Panc1 (cell line): ENCODE measurements around the gene SDK1. TPM values are rescaled to one million over a fixed set of nuclear protein-coding genes. Genes with fewer than 3 reads are reported as not detected.

Source experiments
- ATAC-seq: fragments of 200-7000 bp; cut with Tn5 transposase; 2 replicates; pipeline ENCODE4 v1.9.1; 2020; ENCODE audit warnings: mild to moderate bottlenecking, moderate library complexity
- BruUV-seq: library from RNA; stranded (reverse); fragments of 400-500 nt; replicated peaks from 2 replicates; lab custom pipeline; 2021; lab: Mats Ljungman, UMichigan
- CTCF ChIA-PET: fragments of 300-600 bp; sonication (Branson Sonifier 250); formaldehyde crosslinking; loops from one replicate; lab custom pipeline; 2022; ENCODE audit warnings: antibody characterized with exemption; lab: Charles Lee
- POLR2A ChIA-PET: fragments of 300-600 bp; sonication (Branson Sonifier 250); formaldehyde crosslinking; loops from one replicate; lab custom pipeline; 2022; ENCODE audit warnings: antibody characterized with exemption; lab: Charles Lee
- DNase-seq: peaks from one replicate; pipeline ENCODE4 v3.0.0-alpha.2; 2010; ENCODE audit warnings: low read depth, low spot score
- H3K27ac ChIP-seq: 2 replicates; pipeline ENCODE4 v1.5.1; 2011; ENCODE audit warnings: mild to moderate bottlenecking, low read length, inconsistent platforms
- H3K27me3 ChIP-seq: fragments of 200-500 bp; sonication (Bioruptor generic); 2 replicates; pipeline ENCODE4 v1.6.0; 2014; ENCODE audit warnings: low read length, inconsistent platforms; ENCODE audit not compliant: control insufficient read depth, insufficient read depth
- H3K36me3 ChIP-seq: fragments of 200-500 bp; sonication (Bioruptor generic); 2 replicates; pipeline ENCODE4 v1.5.1; 2014; ENCODE audit warnings: inconsistent platforms, mild to moderate bottlenecking, low read length, moderate library complexity; ENCODE audit not compliant: control insufficient read depth, insufficient read depth
- H3K4me1 ChIP-seq: 2 replicates; pipeline ENCODE4 v1.5.1; 2011; ENCODE audit warnings: inconsistent platforms, mild to moderate bottlenecking, low read length, moderate library complexity; ENCODE audit not compliant: control insufficient read depth, insufficient read depth
- H3K4me3 ChIP-seq, 2 experiments: 2 replicates each; pipeline ENCODE4 v1.5.1; 2011 to 2012; ENCODE audit warnings: low read depth in 2 of 2, low read length in 2 of 2, mild to moderate bottlenecking in 2 of 2, inconsistent platforms in 1 of 2, moderate library complexity in 1 of 2
- H3K9me3 ChIP-seq: fragments of 200-500 bp; sonication (Bioruptor generic); 2 replicates; pipeline ENCODE4 v1.5.1; 2014; ENCODE audit warnings: low read depth, mild to moderate bottlenecking, inconsistent platforms, low read length, moderate library complexity; ENCODE audit not compliant: control insufficient read depth, insufficient read depth
- POLR2AphosphoS5 ChIP-seq: IDR thresholded peaks from 2 replicates; pipeline ENCODE4 v1.6.1; 2012; ENCODE audit warnings: mild to moderate bottlenecking, low read depth, low read length, moderate library complexity
- REST ChIP-seq, 2 experiments: IDR thresholded peaks; 2 replicates each; pipeline ENCODE4 v1.6.1; 2011 to 2012; ENCODE audit warnings: low read depth in 2 of 2, control low read depth in 1 of 2, low read length in 1 of 2, mild to moderate bottlenecking in 1 of 2, moderate library complexity in 1 of 2; ENCODE audit not compliant: insufficient read depth in 1 of 2
- SIN3A ChIP-seq: IDR thresholded peaks from 2 replicates; pipeline ENCODE4 v1.6.1; 2012; ENCODE audit warnings: low read depth, mild to moderate bottlenecking, low read length, moderate library complexity, borderline replicate concordance; ENCODE audit not compliant: insufficient read depth
- TCF7L2 ChIP-seq: IDR thresholded peaks from 2 replicates; pipeline ENCODE4 v1.6.1; 2011; ENCODE audit warnings: mild to moderate bottlenecking, low read depth, low read length, inconsistent platforms
- in situ Hi-C: cut with HindIII; loops from 2 replicates; pipeline ENCODE4 v1.10.0; 2016; ENCODE audit warnings: low sequenced_read_pairs, low pct_unique_long_range_greater_than_20kb
- intact Hi-C: fragments of 100-400 bp; cut with micrococcal nuclease; formaldehyde crosslinking; loops from one replicate; pipeline ENCODE4 v1.10.0; 2022; ENCODE audit not compliant: unreplicated experiment
- total RNA-seq: library from RNA; stranded (reverse); gene quantifications from one replicate; pipeline ENCODE4 v1.2.1, GENCODE V29; 2021; ENCODE audit not compliant: unreplicated experiment
- TF ChIP-seq, protein P1 (sequence below): fragments of 450-650 bp; IDR thresholded peaks from 2 replicates; pipeline ENCODE4 v1.5.1; 2017; ENCODE audit warnings: mild to moderate bottlenecking

Gene SDK1
- total RNA-seq, 1 experiment from 2014 or later = 47.4 TPM

GRCh38 chr7:3657206-3657605 is 356.2 kb downstream of the SDK1 start:
- Histone ChIP-seq H3K9me3 (no peaks in the 10 kb centered on the region), H3K27me3 (no peaks in the 10 kb centered on the region), H3K27ac (peak overlapping the region; percentile 11; the same call in 1 of the 2 replicates), H3K36me3 (no peaks in the 10 kb centered on the region), H3K4me3 (no peak overlapping the region), H3K4me1 (0 out of 2 replicates have a peak, but pooled peaks cover 5% of the 10 kb centered on the region)
- ATAC-seq (no peak), DNase-seq (no peak)
- ChIA-PET CTCF (no interaction called here), POLR2A (no interaction called here)
- TF ChIP-seq SIN3A = no peak
- intact Hi-C loops (no loop called here), in situ Hi-C loops (no loop called here)
- no TSS peak for BruUV-seq

DNA sequence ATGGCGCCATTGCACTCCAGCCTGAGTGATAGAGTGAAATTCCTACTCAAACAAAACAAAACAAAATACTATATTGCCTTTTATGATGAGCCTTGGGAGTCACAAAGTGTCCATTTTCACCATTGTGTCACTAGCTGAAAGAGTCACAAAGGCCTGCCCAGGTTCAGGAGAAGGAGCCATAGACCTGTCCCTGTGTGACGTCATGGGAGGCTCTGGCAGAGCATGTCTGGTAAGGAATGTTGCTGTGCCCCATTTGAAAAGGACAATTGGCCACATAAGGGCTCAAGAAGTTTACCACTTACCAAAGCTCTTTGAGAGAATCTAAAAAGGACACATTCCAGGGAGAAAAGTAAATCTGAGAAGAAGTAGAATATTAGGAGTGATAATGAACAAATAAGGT is 367.7 kb downstream of the SDK1 start:
- DNase-seq (no peak), ATAC-seq (no peak)
- no peak for TF ChIP-seq SIN3A
- TF ChIP-seq TCF7L2 = no peak
- TF ChIP-seq REST (IDR thresholded peaks at IDR 0.05; ENCODE audit: insufficient read depth in 1 of 2, low read depth in 2 of 2, low read length in 1 of 2) = no peak
- no peak for TF ChIP-seq POLR2AphosphoS5
- TF ChIP-seq, protein P1, sequence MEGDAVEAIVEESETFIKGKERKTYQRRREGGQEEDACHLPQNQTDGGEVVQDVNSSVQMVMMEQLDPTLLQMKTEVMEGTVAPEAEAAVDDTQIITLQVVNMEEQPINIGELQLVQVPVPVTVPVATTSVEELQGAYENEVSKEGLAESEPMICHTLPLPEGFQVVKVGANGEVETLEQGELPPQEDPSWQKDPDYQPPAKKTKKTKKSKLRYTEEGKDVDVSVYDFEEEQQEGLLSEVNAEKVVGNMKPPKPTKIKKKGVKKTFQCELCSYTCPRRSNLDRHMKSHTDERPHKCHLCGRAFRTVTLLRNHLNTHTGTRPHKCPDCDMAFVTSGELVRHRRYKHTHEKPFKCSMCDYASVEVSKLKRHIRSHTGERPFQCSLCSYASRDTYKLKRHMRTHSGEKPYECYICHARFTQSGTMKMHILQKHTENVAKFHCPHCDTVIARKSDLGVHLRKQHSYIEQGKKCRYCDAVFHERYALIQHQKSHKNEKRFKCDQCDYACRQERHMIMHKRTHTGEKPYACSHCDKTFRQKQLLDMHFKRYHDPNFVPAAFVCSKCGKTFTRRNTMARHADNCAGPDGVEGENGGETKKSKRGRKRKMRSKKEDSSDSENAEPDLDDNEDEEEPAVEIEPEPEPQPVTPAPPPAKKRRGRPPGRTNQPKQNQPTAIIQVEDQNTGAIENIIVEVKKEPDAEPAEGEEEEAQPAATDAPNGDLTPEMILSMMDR = no peak
- ChIA-PET POLR2A (no interaction called here), CTCF (no interaction called here)
- H3K4me1 ChIP-seq = no peaks in the 10 kb centered on the region; the same call in 1 of the 2 replicates
- H3K9me3 ChIP-seq = no peaks in the 10 kb centered on the region
- intact Hi-C loops (no loop called here), in situ Hi-C loops (no loop called here)
- BruUV-seq = no TSS peak
- no peak overlapping the region for H3K4me3 ChIP-seq
- no peaks in the 10 kb centered on the region for H3K27me3 ChIP-seq
- H3K27ac ChIP-seq = no peak overlapping the region
- no peaks in the 10 kb centered on the region for H3K36me3 ChIP-seq

- no TSS peak for BruUV-seq
Measured at GRCh38 chr7:3670898-3671297, 369.8 kb downstream of the SDK1 start.

More at GRCh38 chr7:3670898-3671297, 369.8 kb downstream of the SDK1 start:
- Histone ChIP-seq H3K4me1 (no peaks in the 10 kb centered on the region; the same call in 1 of the 2 replicates), H3K27me3 (no peaks in the 10 kb centered on the region), H3K36me3 (no peaks in the 10 kb centered on the region), H3K27ac (no peak overlapping the region; the same call in 1 of the 2 replicates), H3K9me3 (no peaks in the 10 kb centered on the region), H3K4me3 (no peak overlapping the region)
- DNase-seq = no peak
- in situ Hi-C loops (no loop called here), intact Hi-C loops (no loop called here)
- TF ChIP-seq POLR2AphosphoS5 = no peak
- TF ChIP-seq TCF7L2 = no peak
- no peak for TF ChIP-seq SIN3A
- TF ChIP-seq REST (IDR thresholded peaks at IDR 0.05; ENCODE audit: insufficient read depth in 1 of 2, low read depth in 2 of 2, low read length in 1 of 2) = no peak
- TF ChIP-seq, protein P1 = no peak
- ATAC-seq = no peak
- CTCF ChIA-PET = interaction anchor here (0.6 kb wide), 1 partner anchor 453 kb away, joined by 7 read pairs; no protein-coding TSS in a partner anchor
- POLR2A ChIA-PET = no interaction called here
